Colonic mucosa (tissue), 4 donors: ENCODE data around the gene IL5RA. TPM values are rescaled to one million over a fixed set of nuclear protein-coding genes. Genes with fewer than 3 reads are reported as not detected.

ENCODE experiments used
- DNase-seq: peaks from one replicate; pipeline ENCODE4 v3.0.0-alpha.2; 2020
- H3K27ac ChIP-seq: fragments of 200-600 bp; one replicate; pipeline ENCODE4 v1.8.0; 2021
- H3K27me3 ChIP-seq: fragments of 200-600 bp; one replicate; pipeline ENCODE4 v1.8.0; 2021
- H3K36me3 ChIP-seq: fragments of 200-600 bp; one replicate; pipeline ENCODE4 v1.8.0; 2021
- H3K4me1 ChIP-seq: fragments of 200-600 bp; one replicate; pipeline ENCODE4 v1.8.0; 2021; ENCODE audit warnings: mild to moderate bottlenecking
- H3K4me3 ChIP-seq: fragments of 200-600 bp; one replicate; pipeline ENCODE4 v1.8.0; 2021
- H3K9ac ChIP-seq, 2 donors: one replicate each; pipeline ENCODE4 v1.7.0; 2013; ENCODE audit warnings: control low read depth in 2 of 2, low read depth in 2 of 2, low read length in 2 of 2
- H3K9me3 ChIP-seq: fragments of 200-600 bp; one replicate; pipeline ENCODE4 v1.8.0; 2021
- intact Hi-C: fragments of 100-400 bp; cut with DNase I; formaldehyde crosslinking; loops from one replicate; pipeline ENCODE4 v1.14.1; 2022
- total RNA-seq, 2 donors: library from RNA; stranded (reverse); fragmentation: NEBNext Ultra II Directional in 1 of 2; extraction: Animal tissue kit (Norgen Biotek cat#: 25700) in 1 of 2; gene quantifications; one replicate each; pipeline ENCODE4 v1.2.1, GENCODE V29; 2021
- TF ChIP-seq, protein P1 (sequence below): fragments of 200-600 bp; IDR thresholded peaks from one replicate; pipeline ENCODE4 v1.8.0; 2022; ENCODE audit warnings: antibody characterized with exemption, mild to moderate bottlenecking
- donor health status: healthy.
- donor health status: DM: no; HTN: no; CAD: no.
- donor health status: DM: no; HTN: no; CAD: no.

The IL5RA gene
- total RNA-seq, 2 donors from 2014 or later: 0.15 to 0.21 TPM

DNA sequence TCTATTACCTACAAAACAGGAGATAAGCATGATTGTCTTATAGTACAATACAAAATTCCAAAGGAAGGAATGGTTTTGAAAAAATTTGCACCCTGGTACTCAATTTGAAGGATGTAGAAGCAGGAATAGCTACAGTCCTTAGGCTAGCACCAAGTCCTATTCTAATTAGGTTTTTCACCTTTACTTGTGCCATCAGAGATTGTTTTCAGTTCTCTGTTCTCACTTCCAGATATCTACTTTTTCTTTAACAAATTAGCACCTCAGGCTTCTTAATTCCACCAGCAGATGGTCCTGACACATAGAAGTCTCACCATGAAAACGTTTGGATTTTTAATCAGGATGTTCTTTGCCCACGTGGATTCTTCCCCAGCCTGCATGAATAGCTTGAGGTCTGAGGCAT lies 43.8 kb downstream of the IL5RA start:
- Histone ChIP-seq H3K9ac (no peak overlapping the region), H3K27me3 (no peaks in the 10 kb centered on the region), H3K36me3 (no peaks in the 10 kb centered on the region), H3K9me3 (no peaks in the 10 kb centered on the region), H3K4me1 (no peaks in the 10 kb centered on the region), H3K27ac (no peak overlapping the region), H3K4me3 (no peak overlapping the region)
- DNase-seq: no peak
- TF ChIP-seq, protein P1, sequence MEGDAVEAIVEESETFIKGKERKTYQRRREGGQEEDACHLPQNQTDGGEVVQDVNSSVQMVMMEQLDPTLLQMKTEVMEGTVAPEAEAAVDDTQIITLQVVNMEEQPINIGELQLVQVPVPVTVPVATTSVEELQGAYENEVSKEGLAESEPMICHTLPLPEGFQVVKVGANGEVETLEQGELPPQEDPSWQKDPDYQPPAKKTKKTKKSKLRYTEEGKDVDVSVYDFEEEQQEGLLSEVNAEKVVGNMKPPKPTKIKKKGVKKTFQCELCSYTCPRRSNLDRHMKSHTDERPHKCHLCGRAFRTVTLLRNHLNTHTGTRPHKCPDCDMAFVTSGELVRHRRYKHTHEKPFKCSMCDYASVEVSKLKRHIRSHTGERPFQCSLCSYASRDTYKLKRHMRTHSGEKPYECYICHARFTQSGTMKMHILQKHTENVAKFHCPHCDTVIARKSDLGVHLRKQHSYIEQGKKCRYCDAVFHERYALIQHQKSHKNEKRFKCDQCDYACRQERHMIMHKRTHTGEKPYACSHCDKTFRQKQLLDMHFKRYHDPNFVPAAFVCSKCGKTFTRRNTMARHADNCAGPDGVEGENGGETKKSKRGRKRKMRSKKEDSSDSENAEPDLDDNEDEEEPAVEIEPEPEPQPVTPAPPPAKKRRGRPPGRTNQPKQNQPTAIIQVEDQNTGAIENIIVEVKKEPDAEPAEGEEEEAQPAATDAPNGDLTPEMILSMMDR: no peak
- intact Hi-C loops: no loop called here

DNA sequence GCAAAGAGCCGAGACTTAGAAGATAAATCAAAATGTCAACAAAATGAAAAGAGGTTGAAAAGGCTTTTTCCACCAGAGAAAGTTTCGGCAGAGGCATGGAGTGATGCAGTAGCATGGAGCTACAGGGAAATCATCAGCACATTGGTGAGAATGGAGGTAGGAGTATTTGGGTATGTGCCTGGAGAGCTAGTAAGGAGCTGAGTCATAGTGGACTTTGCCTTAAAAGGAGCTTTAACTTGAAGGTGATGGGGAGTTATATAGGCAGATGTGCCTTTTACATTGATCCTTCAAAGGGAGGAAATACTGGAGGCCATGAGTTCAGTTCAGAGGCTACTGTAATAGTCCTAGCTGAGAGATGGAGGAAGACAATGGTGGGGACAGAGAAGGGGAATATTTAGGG lies 44.3 kb downstream of the IL5RA start:
- H3K4me3 ChIP-seq: no peak overlapping the region
- no peak for DNase-seq
- no peaks in the 10 kb centered on the region for H3K9me3 ChIP-seq
- intact Hi-C loops: no loop called here
- no peaks in the 10 kb centered on the region for H3K27me3 ChIP-seq
- no peak overlapping the region for H3K27ac ChIP-seq
- H3K36me3 ChIP-seq: no peaks in the 10 kb centered on the region
- TF ChIP-seq, protein P1: no peak
- H3K4me1 ChIP-seq: no peaks in the 10 kb centered on the region
- no peak overlapping the region for H3K9ac ChIP-seq

DNA sequence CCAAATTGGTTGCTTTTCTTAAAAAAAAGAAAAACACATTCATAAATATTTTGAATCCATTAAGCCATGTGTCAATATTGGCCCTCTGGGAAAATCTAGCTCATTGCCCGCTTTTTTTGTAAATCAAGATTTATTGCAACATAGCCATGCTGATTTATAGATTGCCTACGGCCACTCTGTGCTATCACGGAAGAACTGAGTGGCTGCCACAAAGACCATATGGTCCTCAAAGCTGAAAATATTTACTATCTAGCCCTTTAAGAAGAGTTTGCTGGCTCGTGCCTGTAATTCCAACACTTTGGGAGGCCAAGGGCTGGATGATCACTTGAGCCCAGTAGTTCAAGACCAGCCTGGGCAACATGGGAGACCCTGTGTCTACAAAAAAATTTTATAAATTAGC lies 45.9 kb downstream of the IL5RA start:
- DNase-seq: no peak
- Histone ChIP-seq H3K4me3 (no peak overlapping the region), H3K9me3 (no peaks in the 10 kb centered on the region), H3K4me1 (no peaks in the 10 kb centered on the region), H3K36me3 (no peaks in the 10 kb centered on the region), H3K27ac (no peak overlapping the region), H3K27me3 (no peaks in the 10 kb centered on the region), H3K9ac (no peak overlapping the region)
- intact Hi-C loops: no loop called here
- TF ChIP-seq, protein P1: no peak

DNA sequence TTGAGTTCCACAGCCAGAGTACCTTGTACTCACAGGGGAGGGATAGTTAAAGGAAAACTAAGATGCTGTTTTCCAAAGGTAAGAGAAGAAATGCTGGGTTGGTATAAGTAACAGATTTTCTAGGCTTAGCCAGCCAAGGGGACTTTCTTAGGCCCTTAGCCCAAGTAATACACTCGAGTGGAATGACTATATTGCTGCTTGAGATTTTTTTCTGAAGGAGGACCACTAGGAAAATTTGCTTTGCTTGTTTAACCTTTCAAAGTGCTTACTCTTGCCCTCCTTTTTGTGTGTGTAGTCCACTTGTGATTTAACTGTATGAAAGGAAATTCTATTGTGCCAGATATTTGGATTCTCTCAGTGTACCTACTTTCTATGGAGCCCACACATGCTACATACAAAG lies 50.5 kb downstream of the IL5RA start:
- TF ChIP-seq, protein P1: no peak
- no peaks in the 10 kb centered on the region for H3K4me1 ChIP-seq
- H3K9ac ChIP-seq: no peak overlapping the region
- H3K27me3 ChIP-seq: no peaks in the 10 kb centered on the region
- no peaks in the 10 kb centered on the region for H3K36me3 ChIP-seq
- DNase-seq: no peak
- no peak overlapping the region for H3K27ac ChIP-seq
- intact Hi-C loops: no loop called here
- no peaks in the 10 kb centered on the region for H3K9me3 ChIP-seq
- H3K4me3 ChIP-seq: no peak overlapping the region

DNA sequence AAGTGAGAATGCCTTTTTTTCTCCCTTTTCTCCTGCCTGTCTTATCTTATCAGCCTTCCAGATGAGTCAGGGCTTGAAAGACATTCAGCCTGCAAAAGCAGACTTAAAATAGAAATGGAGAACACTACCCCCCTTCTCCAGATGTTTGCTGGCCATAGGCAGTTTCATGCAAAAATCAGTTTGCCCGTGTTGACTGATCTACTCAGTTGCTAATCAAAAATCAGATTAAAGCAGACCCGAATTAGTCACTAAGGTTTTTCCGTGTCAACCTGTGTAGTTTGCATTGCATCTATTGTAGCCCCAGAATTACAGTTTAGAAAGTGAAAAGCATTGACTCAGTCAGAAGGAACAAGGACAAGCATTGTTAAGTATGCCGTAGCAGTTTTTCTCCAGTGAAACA lies 56.2 kb downstream of the IL5RA start:
- no peak overlapping the region for H3K9ac ChIP-seq
- no peak for DNase-seq
- TF ChIP-seq, protein P1: no peak
- no peaks in the 10 kb centered on the region for H3K9me3 ChIP-seq
- no peaks in the 10 kb centered on the region for H3K36me3 ChIP-seq
- H3K27me3 ChIP-seq: no peaks in the 10 kb centered on the region
- no peak overlapping the region for H3K27ac ChIP-seq
- H3K4me3 ChIP-seq: no peak overlapping the region
- intact Hi-C loops: no loop called here
- H3K4me1 ChIP-seq: no peaks in the 10 kb centered on the region
